Measurements from ENCODE around the gene ARHGAP22. TPM values are rescaled to one million over a fixed set of nuclear protein-coding genes. Genes with fewer than 3 reads are reported as not detected.

Gene ARHGAP22
- polyA plus RNA-seq, 1 donor: 0.93 TPM

- no peak for DNase-seq
Observed at GRCh38 chr10:48633381-48634197, 28.7 kb upstream of the ARHGAP22 start.

GRCh38 chr10:48632166-48632565 is 27.3 kb upstream of the ARHGAP22 start:
- DNase-seq: no peak

- no peak for DNase-seq
Observed at GRCh38 chr10:48627984-48628609, 23.2 kb upstream of the ARHGAP22 start.

GRCh38 chr10:48626986-48627731 is 22.3 kb upstream of the ARHGAP22 start:
- DNase-seq: no peak

- DNase-seq: no peak
Observed at GRCh38 chr10:48626447-48626846, 21.6 kb upstream of the ARHGAP22 start.

GRCh38 chr10:48625826-48626134 is 20.9 kb upstream of the ARHGAP22 start:
- DNase-seq: no peak

GRCh38 chr10:48623607-48624132 is 18.8 kb upstream of the ARHGAP22 start:
- no peak for DNase-seq

GRCh38 chr10:48623009-48623408 is 18.1 kb upstream of the ARHGAP22 start:
- no peak for DNase-seq

GRCh38 chr10:48620719-48621118 is 15.8 kb upstream of the ARHGAP22 start:
- DNase-seq: no peak

GRCh38 chr10:48616436-48616835 is 11.6 kb upstream of the ARHGAP22 start:
- no peak for DNase-seq

GRCh38 chr10:48614481-48615390 is 9.9 kb upstream of the ARHGAP22 start:
- DNase-seq: no peak

- DNase-seq: no peak
Observed at GRCh38 chr10:48613016-48613415, 8.1 kb upstream of the ARHGAP22 start.

GRCh38 chr10:48612236-48612943 is 7.5 kb upstream of the ARHGAP22 start:
- DNase-seq: no peak

GRCh38 chr10:48611133-48611532 is 6.3 kb upstream of the ARHGAP22 start:
- no peak for DNase-seq

GRCh38 chr10:48610585-48611093 is 5.8 kb upstream of the ARHGAP22 start:
- no peak for DNase-seq

GRCh38 chr10:48609899-48610584 is 5.2 kb upstream of the ARHGAP22 start:
- no peak for DNase-seq

- no peak for DNase-seq
Observed at GRCh38 chr10:48609441-48609840, 4.6 kb upstream of the ARHGAP22 start.

- DNase-seq: no peak
Observed at GRCh38 chr10:48608976-48609375, 4.1 kb upstream of the ARHGAP22 start.

- DNase-seq: no peak
Observed at GRCh38 chr10:48608279-48608681, 3.4 kb upstream of the ARHGAP22 start.
